HepG2 (cell line): Measurements from ENCODE around the gene ACE. TPM values are rescaled to one million over a fixed set of nuclear protein-coding genes. Genes with fewer than 3 reads are reported as not detected.
A peak's percentile ranks its signal among the peaks of the same experiment; 100 is the strongest.

Source experiments
- ATAC-seq: fragments of 200-7000 bp; cut with Tn5 transposase; 3 replicates; pipeline ENCODE4 v1.9.1; 2020; ENCODE audit warnings: mild to moderate bottlenecking, moderate library complexity
- BruUV-seq: library from RNA; stranded (reverse); fragments of 400-500 nt; replicated peaks from 2 replicates; lab custom pipeline; 2021; lab: Mats Ljungman, UMichigan
- CTCF ChIA-PET: fragments of 300-600 bp; formaldehyde crosslinking; extraction: SDS; loops from one replicate; lab custom pipeline; 2021; ENCODE audit warnings: low total read pairs, inconsistent platforms, low intra/inter-chr PET ratio; lab: Yijun Ruan, JAX
- POLR2A ChIA-PET: fragments of 350-600 bp; sonication (Branson Sonifier 250); formaldehyde crosslinking; loops from one replicate; lab custom pipeline; 2020; ENCODE audit warnings: antibody characterized with exemption, inconsistent platforms; lab: Yijun Ruan, JAX
- DNase-seq: peaks from one replicate; pipeline ENCODE4 v3.0.0-alpha.2; 2015; ENCODE audit warnings: low spot score
- FAIRE-seq: peaks from 3 replicates; lab custom pipeline; 2011; peaks lifted over from hg19 to GRCh38; lab: Jason Lieb, UNC
- H2AFZ ChIP-seq: one replicate; pipeline ENCODE4 v1.6.1; 2011; ENCODE audit warnings: low read length, inconsistent platforms
- H3K27ac ChIP-seq: fragments of 300-600 bp; 3 replicates; pipeline ENCODE4 v1.8.0; 2011; ENCODE audit warnings: mixed run types, mild to moderate bottlenecking, mixed read lengths, low read length, inconsistent platforms; ENCODE audit not compliant: insufficient read depth; ENCODE audit errors: extremely low read length
- H3K27me3 ChIP-seq, 2 experiments: fragments of 200-600 bp in 1 of 2; 2 replicates in 1 of 2; 3 replicates in 1 of 2; pipeline versions ENCODE4 v1.6.0 to v1.8.0; 2011; ENCODE audit warnings: low read length in 2 of 2, mild to moderate bottlenecking in 2 of 2, moderate library complexity in 2 of 2, inconsistent platforms in 1 of 2; ENCODE audit not compliant: insufficient read depth in 2 of 2, control insufficient read depth in 1 of 2
- H3K36me3 ChIP-seq, 2 experiments: fragments of 200-600 bp in 1 of 2; replicated peaks in 1 of 2; 2 replicates in 1 of 2; 3 replicates in 1 of 2; pipeline versions ENCODE4 v1.5.1 to v1.8.0; 2011; ENCODE audit warnings: low read length in 2 of 2, inconsistent platforms in 1 of 2; ENCODE audit not compliant: insufficient read depth in 2 of 2, control insufficient read depth in 1 of 2
- H3K4me1 ChIP-seq: 2 replicates; pipeline ENCODE4 v1.5.1; 2012; ENCODE audit warnings: low read length, inconsistent platforms; ENCODE audit not compliant: insufficient read depth
- H3K4me2 ChIP-seq: 2 replicates; pipeline ENCODE4 v1.6.0; 2011; ENCODE audit warnings: low read depth, low read length, inconsistent platforms
- H3K4me3 ChIP-seq, 3 experiments: fragments of 200-600 bp in 1 of 3; sonication (generic), shearing (Covaris generic) in 1 of 3; replicated peaks in 1 of 3; 2 replicates each; pipeline ENCODE4 v1.5.1; 2011 to 2016; ENCODE audit warnings: low read length in 3 of 3, inconsistent platforms in 2 of 3, low read depth in 2 of 3, mild to moderate bottlenecking in 2 of 3, control low read depth in 1 of 3, mixed read lengths in 1 of 3; ENCODE audit not compliant: insufficient read depth in 1 of 3
- H3K79me2 ChIP-seq: one replicate; pipeline ENCODE4 v1.6.1; 2011; ENCODE audit warnings: low read length, inconsistent platforms; ENCODE audit not compliant: insufficient read depth
- H3K9ac ChIP-seq: 2 replicates; pipeline ENCODE4 v1.6.0; 2011; ENCODE audit warnings: mild to moderate bottlenecking, low read depth, low read length, inconsistent platforms; ENCODE audit not compliant: insufficient read depth
- H3K9me3 ChIP-seq: 2 replicates; pipeline ENCODE4 v1.5.1; 2012; ENCODE audit warnings: mild to moderate bottlenecking, low read length
- H4K20me1 ChIP-seq: 2 replicates; pipeline ENCODE4 v1.6.0; 2011; ENCODE audit warnings: inconsistent platforms, mild to moderate bottlenecking, low read length, moderate library complexity; ENCODE audit not compliant: insufficient read depth
- ZBTB38 ChIP-seq: sonication (generic); formaldehyde crosslinking; IDR thresholded peaks from 2 replicates; pipeline ENCODE4 v1.5.1; 2020; ENCODE audit warnings: mild to moderate bottlenecking, missing genetic modification reagents
- ZNF552 ChIP-seq: sonication (generic); formaldehyde crosslinking; IDR thresholded peaks from 2 replicates; pipeline ENCODE4 v1.9.0; 2022; ENCODE audit warnings: missing genetic modification reagents, mild to moderate bottlenecking, borderline replicate concordance
- ZNF569 ChIP-seq: sonication (generic); formaldehyde crosslinking; IDR thresholded peaks from 2 replicates; pipeline ENCODE4 v1.5.0; 2020; ENCODE audit warnings: mild to moderate bottlenecking, missing genetic modification reagents, moderate library complexity, borderline replicate concordance
- WGBS: methylation state at CpG from one replicate; pipeline ENCODE4 v1.1.6; 2017; ENCODE audit warnings: low lambda C conversion rate; 5-methylcytosine and 5-hydroxymethylcytosine counted together
- in situ Hi-C: cut with HindIII; loops from 2 replicates; pipeline ENCODE4 v1.10.0; 2017; ENCODE audit warnings: low pct_unique_long_range_greater_than_20kb; ENCODE audit not compliant: extremely low pct_ligation_motif_present
- intact Hi-C: fragments of 100-400 bp; cut with micrococcal nuclease; formaldehyde crosslinking; loops from one replicate; pipeline ENCODE4 v1.10.0; 2022; ENCODE audit not compliant: unreplicated experiment
- polyA plus RNA-seq, 8 experiments: library from polyadenylated mRNA; depleted of rRNA in 3 of 8; stranded (reverse) in 7 of 8; unstranded in 1 of 8; fragments of >200 nt; fragmentation: Illumina TruSeq in 4 of 8; extraction: Trizol in 4 of 8; gene quantifications; 2 replicates each; pipeline versions ENCODE4 v1.2.1 to v1.2.3, GENCODE V29; 2011 to 2016; ENCODE audit warnings: low read depth in 4 of 8, missing spikeins in 1 of 8, mixed read lengths in 1 of 8; ENCODE audit not compliant: insufficient read depth in 1 of 8
- total RNA-seq, 5 experiments: library from RNA; depleted of rRNA; stranded (reverse); fragments of >200 nt; fragmentation: Illumina TruSeq; extraction: Trizol; gene quantifications; 2 replicates each; pipeline ENCODE4 v1.2.3, GENCODE V29; 2016; ENCODE audit warnings: low read depth in 1 of 5
- TF ChIP-seq, protein P1 (sequence below): fragments of 450-650 bp; IDR thresholded peaks from 2 replicates; pipeline ENCODE4 v1.6.1; 2016
- TF ChIP-seq, protein P2 (sequence below): sonication (generic); formaldehyde crosslinking; IDR thresholded peaks from 2 replicates; pipeline ENCODE4 v1.4.0; 2020; ENCODE audit warnings: missing genetic modification reagents

ACE gene
- total and polyA plus RNA-seq, 2 of the 13 experiments (the other 11 are each of a cell fraction or from before 2014, with no cell fraction given), result 0.08 to 0.13 TPM

DNA sequence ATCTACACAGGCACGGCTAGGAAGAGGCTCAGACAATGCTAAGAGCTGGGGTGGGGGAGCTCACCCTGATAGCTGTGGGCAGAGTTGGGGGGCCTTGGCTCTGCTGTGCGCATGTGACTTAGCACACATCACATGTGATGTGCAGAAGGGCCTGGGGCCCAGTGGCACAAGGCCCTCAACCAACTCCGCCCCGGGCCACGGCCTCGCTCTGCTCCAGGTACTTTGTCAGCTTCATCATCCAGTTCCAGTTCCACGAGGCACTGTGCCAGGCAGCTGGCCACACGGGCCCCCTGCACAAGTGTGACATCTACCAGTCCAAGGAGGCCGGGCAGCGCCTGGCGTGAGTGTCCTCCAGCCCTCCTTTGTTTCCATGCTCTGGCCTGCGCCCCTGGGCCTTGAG, 19.3 kb downstream of the ACE start:
- POLR2A ChIA-PET, result interaction anchor here (0.6 to 1.0 kb wide), 2 partner anchors 17 to 60 kb away, joined by 3 read pairs; no protein-coding TSS in a partner anchor
- FAIRE-seq (no peak), ATAC-seq (no peak), DNase-seq (no peak)
- in situ Hi-C loops, result no loop called here
- H2AFZ ChIP-seq, result no peak overlapping the region
- no peaks in the 10 kb centered on the region for H4K20me1 ChIP-seq
- peaks cover 8 to 55% of the 10 kb centered on the region in 2 experiments; a peak in 4 of 5 replicates for H3K27me3 ChIP-seq
- no TSS peak for BruUV-seq
- H3K4me3 ChIP-seq, result no peak overlapping the region
- no peaks in the 10 kb centered on the region for H3K79me2 ChIP-seq
- CTCF ChIA-PET, result no interaction called here
- H3K4me1 ChIP-seq, result peaks cover 31% of the 10 kb centered on the region
- intact Hi-C loops, result no loop called here
- 21% methylated on average over 6 of the region's 12 CpGs for WGBS
- H3K4me2 ChIP-seq, result no peak overlapping the region
- TF ChIP-seq, protein P1, sequence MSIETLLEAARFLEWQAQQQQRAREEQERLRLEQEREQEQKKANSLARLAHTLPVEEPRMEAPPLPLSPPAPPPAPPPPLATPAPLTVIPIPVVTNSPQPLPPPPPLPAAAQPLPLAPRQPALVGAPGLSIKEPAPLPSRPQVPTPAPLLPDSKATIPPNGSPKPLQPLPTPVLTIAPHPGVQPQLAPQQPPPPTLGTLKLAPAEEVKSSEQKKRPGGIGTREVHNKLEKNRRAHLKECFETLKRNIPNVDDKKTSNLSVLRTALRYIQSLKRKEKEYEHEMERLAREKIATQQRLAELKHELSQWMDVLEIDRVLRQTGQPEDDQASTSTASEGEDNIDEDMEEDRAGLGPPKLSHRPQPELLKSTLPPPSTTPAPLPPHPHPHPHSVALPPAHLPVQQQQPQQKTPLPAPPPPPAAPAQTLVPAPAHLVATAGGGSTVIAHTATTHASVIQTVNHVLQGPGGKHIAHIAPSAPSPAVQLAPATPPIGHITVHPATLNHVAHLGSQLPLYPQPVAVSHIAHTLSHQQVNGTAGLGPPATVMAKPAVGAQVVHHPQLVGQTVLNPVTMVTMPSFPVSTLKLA, result peak; percentile 82
- TF ChIP-seq ZNF569 (CRISPR knock-in tag), result no peak
- H3K27ac ChIP-seq, result no peak overlapping the region
- no peak overlapping the region for H3K9ac ChIP-seq
- H3K36me3 ChIP-seq, result no peaks in the 10 kb centered on the region
- no peaks in the 10 kb centered on the region for H3K9me3 ChIP-seq

DNA sequence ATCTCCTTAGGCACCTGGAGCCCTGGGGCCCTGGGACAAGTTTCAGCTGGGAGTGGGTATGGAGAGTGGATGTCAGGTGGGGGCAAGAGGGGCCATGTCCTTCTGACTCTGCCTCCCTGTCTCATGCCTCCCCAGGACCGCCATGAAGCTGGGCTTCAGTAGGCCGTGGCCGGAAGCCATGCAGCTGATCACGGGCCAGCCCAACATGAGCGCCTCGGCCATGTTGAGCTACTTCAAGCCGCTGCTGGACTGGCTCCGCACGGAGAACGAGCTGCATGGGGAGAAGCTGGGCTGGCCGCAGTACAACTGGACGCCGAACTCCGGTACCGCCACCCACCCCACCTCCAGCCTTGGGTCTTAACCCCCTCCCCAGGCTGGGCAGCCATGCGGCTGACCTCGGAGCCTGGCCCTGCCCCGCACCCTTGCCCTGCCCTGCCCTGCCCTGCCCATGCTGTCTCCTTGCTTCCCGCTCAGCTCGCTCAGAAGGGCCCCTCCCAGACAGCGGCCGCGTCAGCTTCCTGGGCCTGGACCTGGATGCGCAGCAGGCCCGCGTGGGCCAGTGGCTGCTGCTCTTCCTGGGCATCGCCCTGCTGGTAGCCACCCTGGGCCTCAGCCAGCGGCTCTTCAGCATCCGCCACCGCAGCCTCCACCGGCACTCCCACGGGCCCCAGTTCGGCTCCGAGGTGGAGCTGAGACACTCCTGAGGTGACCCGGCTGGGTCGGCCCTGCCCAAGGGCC, 20.0 kb downstream of the ACE start:
- Histone ChIP-seq H3K36me3 (no peaks in the 10 kb centered on the region), H3K27me3 (peaks cover 8 to 55% of the 10 kb centered on the region in 2 experiments; a peak in 4 of 5 replicates), H3K4me1 (peaks cover 31% of the 10 kb centered on the region), H3K4me3 (no peak overlapping the region), H4K20me1 (no peaks in the 10 kb centered on the region), H3K27ac (no peak overlapping the region), H2AFZ (no peak overlapping the region), H3K9me3 (no peaks in the 10 kb centered on the region), H3K79me2 (no peaks in the 10 kb centered on the region), H3K4me2 (no peak overlapping the region), H3K9ac (no peak overlapping the region)
- ChIA-PET POLR2A (interaction anchor here (1.0 kb wide), 1 partner anchor 61 kb away, joined by 3 read pairs; no protein-coding TSS in a partner anchor), CTCF (no interaction called here)
- ATAC-seq (no peak; the same call in 2 of the 3 replicates), FAIRE-seq (no peak), DNase-seq (no peak)
- no TSS peak for BruUV-seq
- in situ Hi-C loops, result no loop called here
- 79% methylated on average over 20 of the region's 36 CpGs for WGBS
- intact Hi-C loops, result no loop called here
- TF ChIP-seq ZBTB38 (peak; percentile 29; the same call in 1 of the 2 replicates), ZNF552 (no peak)
- TF ChIP-seq, protein P2, sequence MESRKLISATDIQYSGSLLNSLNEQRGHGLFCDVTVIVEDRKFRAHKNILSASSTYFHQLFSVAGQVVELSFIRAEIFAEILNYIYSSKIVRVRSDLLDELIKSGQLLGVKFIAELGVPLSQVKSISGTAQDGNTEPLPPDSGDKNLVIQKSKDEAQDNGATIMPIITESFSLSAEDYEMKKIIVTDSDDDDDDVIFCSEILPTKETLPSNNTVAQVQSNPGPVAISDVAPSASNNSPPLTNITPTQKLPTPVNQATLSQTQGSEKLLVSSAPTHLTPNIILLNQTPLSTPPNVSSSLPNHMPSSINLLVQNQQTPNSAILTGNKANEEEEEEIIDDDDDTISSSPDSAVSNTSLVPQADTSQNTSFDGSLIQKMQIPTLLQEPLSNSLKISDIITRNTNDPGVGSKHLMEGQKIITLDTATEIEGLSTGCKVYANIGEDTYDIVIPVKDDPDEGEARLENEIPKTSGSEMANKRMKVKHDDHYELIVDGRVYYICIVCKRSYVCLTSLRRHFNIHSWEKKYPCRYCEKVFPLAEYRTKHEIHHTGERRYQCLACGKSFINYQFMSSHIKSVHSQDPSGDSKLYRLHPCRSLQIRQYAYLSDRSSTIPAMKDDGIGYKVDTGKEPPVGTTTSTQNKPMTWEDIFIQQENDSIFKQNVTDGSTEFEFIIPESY (CRISPR knock-in tag), result peak; percentile 22; the same call in 1 of the 2 replicates
